GM12878 (cell line): ENCODE data around the gene CRAMP1. TPM values are rescaled to one million over a fixed set of nuclear protein-coding genes. Genes with fewer than 3 reads are reported as not detected.

Experiments used
- ATAC-seq: fragments of 200-7000 bp; cut with Tn5 transposase; 3 replicates; pipeline ENCODE4 v1.9.1; 2020; ENCODE audit warnings: mild to moderate bottlenecking, moderate library complexity
- BruUV-seq: library from RNA; stranded (reverse); fragments of 400-500 nt; replicated peaks from 2 replicates; lab custom pipeline; 2021; lab: Mats Ljungman, UMichigan
- CTCF ChIA-PET: fragments of 300-600 bp; sonication (Branson Sonifier 250); formaldehyde crosslinking; extraction: SDS; loops from one replicate; lab custom pipeline; 2021; ENCODE audit warnings: inconsistent platforms; lab: Yijun Ruan, JAX
- POLR2A ChIA-PET: fragments of 350-600 bp; formaldehyde crosslinking; extraction: SDS; loops from one replicate; lab custom pipeline; 2021; ENCODE audit warnings: inconsistent platforms; lab: Charles Lee
- RAD21 ChIA-PET: fragments of 300-600 bp; sonication (Branson Sonifier 250); formaldehyde crosslinking; loops from one replicate; lab custom pipeline; 2023; ENCODE audit warnings: antibody characterized with exemption; ENCODE audit not compliant: unreplicated experiment; lab: Charles Lee
- SMC1A ChIA-PET: fragments of 300-600 bp; sonication (Branson Sonifier 250); formaldehyde crosslinking; loops from one replicate; lab custom pipeline; 2023; ENCODE audit not compliant: unreplicated experiment, uncharacterized antibody; lab: Charles Lee
- DNase-seq: peaks from one replicate; pipeline ENCODE4 v3.0.0-alpha.2; 2011; ENCODE audit warnings: low read depth, low spot score
- FAIRE-seq: peaks from 3 replicates; lab custom pipeline; 2011; peaks lifted over from hg19 to GRCh38; lab: Jason Lieb, UNC
- H2AFZ ChIP-seq: 2 replicates; pipeline ENCODE4 v1.6.0; 2011; ENCODE audit warnings: low read depth, low read length, control low read depth; ENCODE audit not compliant: control insufficient read depth
- H3K27ac ChIP-seq: 2 replicates; pipeline ENCODE4 v1.5.1; 2011; ENCODE audit warnings: control low read depth; ENCODE audit not compliant: control insufficient read depth, insufficient read depth
- H3K27me3 ChIP-seq, 2 experiments: replicated peaks in 1 of 2; 2 replicates each; pipeline versions ENCODE4 v1.6.0 to v1.6.1; 2011; ENCODE audit warnings: low read length in 1 of 2; ENCODE audit not compliant: control insufficient read depth in 2 of 2, insufficient read depth in 2 of 2
- H3K36me3 ChIP-seq, 2 experiments: 2 replicates each; pipeline ENCODE4 v1.5.1; 2011; ENCODE audit warnings: low read length in 1 of 2; ENCODE audit not compliant: control insufficient read depth in 2 of 2, insufficient read depth in 2 of 2
- H3K4me1 ChIP-seq: 2 replicates; pipeline ENCODE4 v1.6.1; 2011; ENCODE audit warnings: mild to moderate bottlenecking, low read length, moderate library complexity, mixed read lengths; ENCODE audit not compliant: control insufficient read depth, insufficient read depth
- H3K4me2 ChIP-seq: 2 replicates; pipeline ENCODE4 v1.6.0; 2011; ENCODE audit warnings: control low read depth; ENCODE audit not compliant: control insufficient read depth, insufficient read depth
- H3K4me3 ChIP-seq: fragments of 200-600 bp; sonication (generic); 2 replicates; pipeline ENCODE4 v1.5.1; 2016
- H3K79me2 ChIP-seq: 2 replicates; pipeline ENCODE4 v1.6.0; 2011; ENCODE audit warnings: low read length; ENCODE audit not compliant: control insufficient read depth, insufficient read depth
- H3K9ac ChIP-seq: 2 replicates; pipeline ENCODE4 v1.8.0; 2011; ENCODE audit warnings: low read length, control low read depth, mixed read lengths; ENCODE audit not compliant: control insufficient read depth, insufficient read depth
- H3K9me3 ChIP-seq: replicated peaks from 3 replicates; pipeline ENCODE4 v1.5.1; 2011; ENCODE audit warnings: mild to moderate bottlenecking, low read length; ENCODE audit not compliant: control insufficient read depth, insufficient read depth
- H4K20me1 ChIP-seq: 2 replicates; pipeline ENCODE4 v1.6.0; 2011; ENCODE audit not compliant: control insufficient read depth, insufficient read depth
- BHLHE40 ChIP-seq, 2 experiments: fragments of 450-650 bp in 1 of 2; IDR thresholded peaks; 2 replicates each; pipeline ENCODE4 v1.6.1; 2011 to 2017; ENCODE audit warnings: low read depth in 2 of 2, borderline replicate concordance in 1 of 2, improper control_type of control experiment in 1 of 2, low read length in 1 of 2, mild to moderate bottlenecking in 1 of 2
- CEBPB ChIP-seq, 2 experiments: fragments of 150-350 bp in 1 of 2; IDR thresholded peaks; 2 replicates each; pipeline ENCODE4 v1.6.1; 2012 to 2014; ENCODE audit warnings: low read depth in 2 of 2, low read length in 2 of 2, borderline replicate concordance in 1 of 2, inconsistent platforms in 1 of 2
- EZH2 ChIP-seq: IDR thresholded peaks from 2 replicates; pipeline ENCODE4 v1.6.1; 2012; ENCODE audit warnings: low read depth, mild to moderate bottlenecking, control low read depth, inconsistent platforms, low read length, borderline replicate concordance; ENCODE audit not compliant: control insufficient read depth
- HDAC6 ChIP-seq: fragments of 200-600 bp; sonication (generic); IDR thresholded peaks from one replicate; pipeline ENCODE4 v1.8.0; 2017; ENCODE audit warnings: antibody characterized with exemption; ENCODE audit not compliant: unreplicated experiment
- KLF5 ChIP-seq: fragments of 450-650 bp; IDR thresholded peaks from 2 replicates; pipeline ENCODE4 v1.6.1; 2014; ENCODE audit warnings: mild to moderate bottlenecking; ENCODE audit not compliant: partially characterized antibody
- NBN ChIP-seq: fragments of 450-650 bp; IDR thresholded peaks from 2 replicates; pipeline ENCODE4 v1.6.1; 2016
- TAF1 ChIP-seq: IDR thresholded peaks from 2 replicates; pipeline ENCODE4 v1.6.1; 2011; ENCODE audit warnings: mild to moderate bottlenecking, low read depth, low read length, borderline replicate concordance
- TCF3 ChIP-seq: IDR thresholded peaks from 2 replicates; pipeline ENCODE4 v1.6.1; 2012; ENCODE audit warnings: low read depth, mild to moderate bottlenecking, low read length, borderline replicate concordance; ENCODE audit not compliant: insufficient read depth
- WGBS: methylation state at CpG from one replicate; pipeline ENCODE4 v1.1.6; 2016; ENCODE audit warnings: low lambda C conversion rate; ENCODE audit not compliant: insufficient replicate concordance, insufficient coverage; ENCODE audit errors: missing lambda C conversion rate; 5-methylcytosine and 5-hydroxymethylcytosine counted together
- in situ Hi-C: fragments of 300-500 bp; cut with MboI; formaldehyde crosslinking; loops from 9 replicates; pipeline ENCODE4 v1.14.3; 2018; ENCODE audit warnings: mixed read lengths
- intact Hi-C: fragments of 100-400 bp; cut with micrococcal nuclease; formaldehyde crosslinking; loops from one replicate; pipeline ENCODE4 v1.14.2; 2022; ENCODE audit not compliant: unreplicated experiment
- polyA plus RNA-seq, 11 experiments: library from polyadenylated mRNA; depleted of rRNA in 4 of 11; unstranded in 6 of 11; stranded (reverse) in 5 of 11; fragments of >200 nt; fragmentation: Nextera tagmentation in 4 of 11; fragmentation: Illumina TruSeq in 1 of 11; extraction: Ambion mirVana in 4 of 11; extraction: Trizol in 1 of 11; gene quantifications; 1 replicate in 1 of 11; 2 replicates in 10 of 11; pipeline versions ENCODE4 v1.2.1 to v1.2.3, GENCODE V29; 2011 to 2016; ENCODE audit warnings: inconsistent platforms in 2 of 11, missing spikeins in 2 of 11, low read depth in 1 of 11
- total RNA-seq, 4 experiments: library from RNA; depleted of rRNA in 3 of 4; stranded (reverse); fragments of >200 nt in 3 of 4; fragmentation: Illumina TruSeq in 1 of 4; extraction: Trizol in 1 of 4; gene quantifications; 2 replicates each; pipeline versions ENCODE4 v1.2.1 to v1.2.3, GENCODE V29; 2013 to 2021
- TF ChIP-seq, protein P1 (sequence below): IDR thresholded peaks from 2 replicates; pipeline ENCODE4 v1.6.1; 2011; ENCODE audit warnings: borderline replicate concordance, low read depth, mild to moderate bottlenecking, moderate library complexity, low read length; ENCODE audit not compliant: insufficient read depth, poor library complexity, severe bottlenecking
- TF ChIP-seq, protein P2 (sequence below): fragments of 450-650 bp; IDR thresholded peaks from 2 replicates; pipeline ENCODE4 v1.6.1; 2017; ENCODE audit warnings: mild to moderate bottlenecking
- TF ChIP-seq, protein P3 (sequence below): IDR thresholded peaks from 2 replicates; pipeline ENCODE4 v1.6.1; 2011; ENCODE audit warnings: low read depth, low read length, improper control_type of control experiment, borderline replicate concordance

CRAMP1 gene
- total and polyA plus RNA-seq, 10 of the 15 experiments (the other 5 are each of a cell fraction or from before 2014, with no cell fraction given), result 0.37 to 9.8 (median 3.9) TPM

DNA sequence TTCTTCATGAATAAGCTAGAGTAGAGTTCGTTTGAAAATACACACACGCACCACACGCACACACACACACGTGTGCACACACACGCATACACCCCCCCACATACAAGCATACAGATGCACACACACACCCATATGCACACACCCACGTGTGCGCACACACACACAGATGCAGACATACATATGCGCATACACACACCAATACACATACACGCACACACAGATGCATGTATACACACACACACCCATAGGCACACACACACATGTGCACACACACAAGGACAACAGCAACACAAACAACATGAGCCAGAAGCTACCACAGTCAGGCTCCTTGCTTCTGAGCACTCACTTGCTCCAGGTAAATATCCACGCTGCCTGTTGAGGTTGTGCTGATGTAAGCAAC lies 5.4 kb upstream of the CRAMP1 start:
- POLR2A ChIA-PET, result interaction anchor here (0.6 kb wide), 1 partner anchor 207 kb away, joined by 3 read pairs; no protein-coding TSS in a partner anchor
- H3K4me2 ChIP-seq, result no peak overlapping the region
- no peak overlapping the region for H3K27ac ChIP-seq
- RAD21 ChIA-PET, result no interaction called here
- no peak overlapping the region for H3K4me3 ChIP-seq
- TF ChIP-seq, protein P1, sequence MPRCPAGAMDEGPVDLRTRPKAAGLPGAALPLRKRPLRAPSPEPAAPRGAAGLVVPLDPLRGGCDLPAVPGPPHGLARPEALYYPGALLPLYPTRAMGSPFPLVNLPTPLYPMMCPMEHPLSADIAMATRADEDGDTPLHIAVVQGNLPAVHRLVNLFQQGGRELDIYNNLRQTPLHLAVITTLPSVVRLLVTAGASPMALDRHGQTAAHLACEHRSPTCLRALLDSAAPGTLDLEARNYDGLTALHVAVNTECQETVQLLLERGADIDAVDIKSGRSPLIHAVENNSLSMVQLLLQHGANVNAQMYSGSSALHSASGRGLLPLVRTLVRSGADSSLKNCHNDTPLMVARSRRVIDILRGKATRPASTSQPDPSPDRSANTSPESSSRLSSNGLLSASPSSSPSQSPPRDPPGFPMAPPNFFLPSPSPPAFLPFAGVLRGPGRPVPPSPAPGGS, result peak; percentile 79
- TF ChIP-seq, protein P2, sequence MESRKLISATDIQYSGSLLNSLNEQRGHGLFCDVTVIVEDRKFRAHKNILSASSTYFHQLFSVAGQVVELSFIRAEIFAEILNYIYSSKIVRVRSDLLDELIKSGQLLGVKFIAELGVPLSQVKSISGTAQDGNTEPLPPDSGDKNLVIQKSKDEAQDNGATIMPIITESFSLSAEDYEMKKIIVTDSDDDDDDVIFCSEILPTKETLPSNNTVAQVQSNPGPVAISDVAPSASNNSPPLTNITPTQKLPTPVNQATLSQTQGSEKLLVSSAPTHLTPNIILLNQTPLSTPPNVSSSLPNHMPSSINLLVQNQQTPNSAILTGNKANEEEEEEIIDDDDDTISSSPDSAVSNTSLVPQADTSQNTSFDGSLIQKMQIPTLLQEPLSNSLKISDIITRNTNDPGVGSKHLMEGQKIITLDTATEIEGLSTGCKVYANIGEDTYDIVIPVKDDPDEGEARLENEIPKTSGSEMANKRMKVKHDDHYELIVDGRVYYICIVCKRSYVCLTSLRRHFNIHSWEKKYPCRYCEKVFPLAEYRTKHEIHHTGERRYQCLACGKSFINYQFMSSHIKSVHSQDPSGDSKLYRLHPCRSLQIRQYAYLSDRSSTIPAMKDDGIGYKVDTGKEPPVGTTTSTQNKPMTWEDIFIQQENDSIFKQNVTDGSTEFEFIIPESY, result no peak
- H4K20me1 ChIP-seq, result no peaks in the 10 kb centered on the region
- no peak overlapping the region for H3K9ac ChIP-seq
- H3K79me2 ChIP-seq, result no peaks in the 10 kb centered on the region; the same call in 1 of the 2 replicates
- DNase-seq (no peak), ATAC-seq (no peak), FAIRE-seq (no peak)
- no peaks in the 10 kb centered on the region for H3K27me3 ChIP-seq
- intact Hi-C loops, result no loop called here
- H2AFZ ChIP-seq, result no peak overlapping the region
- SMC1A ChIA-PET, result no interaction called here
- H3K36me3 ChIP-seq, result peaks cover 2 to 3% of the 10 kb centered on the region in 2 experiments; a peak in 3 of 4 replicates
- in situ Hi-C loops, result no loop called here
- H3K4me1 ChIP-seq, result peaks cover 14% of the 10 kb centered on the region
- no TSS peak for BruUV-seq
- no peaks in the 10 kb centered on the region for H3K9me3 ChIP-seq
- 85% methylated on average over 10 of the region's 10 CpGs for WGBS
- CTCF ChIA-PET, result no interaction called here

GRCh38 chr16:1607971-1608370 lies 4.2 kb upstream of the CRAMP1 start:
- POLR2A ChIA-PET, result no interaction called here
- Histone ChIP-seq H3K36me3 (peaks cover 2 to 3% of the 10 kb centered on the region in 2 experiments; a peak in 3 of 4 replicates), H4K20me1 (no peaks in the 10 kb centered on the region; the same call in 1 of the 2 replicates), H3K4me1 (peaks cover 14% of the 10 kb centered on the region), H3K79me2 (no peaks in the 10 kb centered on the region; the same call in none of the 2 replicates), H3K4me2 (no peak overlapping the region), H3K27ac (no peak overlapping the region), H3K9ac (no peak overlapping the region), H3K9me3 (no peaks in the 10 kb centered on the region), H3K4me3 (no peak overlapping the region), H2AFZ (no peak overlapping the region), H3K27me3 (no peaks in the 10 kb centered on the region)
- in situ Hi-C loops, result no loop called here
- CTCF ChIA-PET, result interaction anchor here (0.6 kb wide), 1 partner anchor 14 kb away, joined by 3 read pairs; no protein-coding TSS in a partner anchor
- RAD21 ChIA-PET, result no interaction called here
- intact Hi-C loops, result no loop called here
- no TSS peak for BruUV-seq
- DNase-seq, result no peak
- no peak for ATAC-seq
- 75% methylated on average over 6 of the region's 6 CpGs for WGBS
- no peak for FAIRE-seq
- SMC1A ChIA-PET, result no interaction called here
- TF ChIP-seq TCF3 (no peak), HDAC6 (no peak), NBN (no peak), KLF5 (no peak), CEBPB (IDR thresholded peaks at IDR 0.05; ENCODE audit: borderline replicate concordance in 1 of 2, low read depth in 2 of 2, low read length in 2 of 2) (no peak), EZH2 (no peak), BHLHE40 (IDR thresholded peaks at IDR 0.05; ENCODE audit: borderline replicate concordance in 1 of 2, low read depth in 2 of 2, low read length in 1 of 2) (no peak), TAF1 (no peak)
- TF ChIP-seq, protein P3, sequence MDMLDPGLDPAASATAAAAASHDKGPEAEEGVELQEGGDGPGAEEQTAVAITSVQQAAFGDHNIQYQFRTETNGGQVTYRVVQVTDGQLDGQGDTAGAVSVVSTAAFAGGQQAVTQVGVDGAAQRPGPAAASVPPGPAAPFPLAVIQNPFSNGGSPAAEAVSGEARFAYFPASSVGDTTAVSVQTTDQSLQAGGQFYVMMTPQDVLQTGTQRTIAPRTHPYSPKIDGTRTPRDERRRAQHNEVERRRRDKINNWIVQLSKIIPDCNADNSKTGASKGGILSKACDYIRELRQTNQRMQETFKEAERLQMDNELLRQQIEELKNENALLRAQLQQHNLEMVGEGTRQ, result no peak
